Retinal pigment epithelial cell (primary cell): ENCODE measurements around the gene MAP3K5.

Source experiments
- DNase-seq: peaks from one replicate; pipeline ENCODE4 v3.0.0-alpha.2; 2010; ENCODE audit warnings: low read depth
- H3K4me3 ChIP-seq: 2 replicates; pipeline ENCODE4 v1.5.1; 2011; ENCODE audit warnings: mild to moderate bottlenecking, low read length, control low read depth, moderate library complexity
- CTCF ChIP-seq: conservative IDR thresholded peaks from 2 replicates; pipeline ENCODE4 v1.5.1; 2011; ENCODE audit warnings: low read depth, low read length, control low read depth, inconsistent platforms

Gene MAP3K5

DNA sequence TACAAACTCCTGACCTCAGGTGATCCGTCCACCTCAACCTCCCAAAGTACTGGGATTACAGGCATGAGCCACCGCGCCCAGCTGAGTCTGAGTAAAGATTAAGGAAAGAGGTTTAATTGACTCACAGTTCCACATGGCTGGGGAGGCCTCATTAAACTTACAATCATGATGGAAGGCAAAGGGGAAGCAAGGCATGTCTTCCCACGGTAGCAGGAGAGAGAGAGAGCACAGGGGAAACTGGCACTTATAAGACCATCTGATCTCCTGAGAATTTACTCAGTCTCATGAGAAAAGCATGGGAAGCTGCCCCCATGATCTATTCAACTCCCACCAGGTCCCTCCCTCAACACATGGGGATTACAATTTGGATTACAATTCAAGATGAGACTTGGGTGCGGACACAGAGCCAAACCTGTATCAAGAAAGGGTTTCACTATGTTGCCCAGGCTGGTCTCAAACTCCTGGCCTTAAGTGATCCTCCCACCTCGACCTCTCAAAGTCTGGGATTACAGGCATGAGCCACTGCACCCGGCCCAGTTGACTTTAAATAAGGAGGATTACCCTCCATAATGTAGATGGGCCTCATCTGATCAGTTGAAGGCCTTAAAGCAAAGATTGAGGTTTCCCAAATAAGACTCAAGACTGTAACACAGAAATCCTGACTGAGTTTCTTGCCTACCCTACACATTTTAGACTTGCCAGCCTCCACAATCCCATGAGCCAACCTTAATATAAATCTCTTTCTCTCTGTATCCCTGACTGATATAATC is 17.0 kb upstream of the MAP3K5 start:
- TF ChIP-seq CTCF, result no peak
- H3K4me3 ChIP-seq, result no peak overlapping the region
- DNase-seq, result peak; percentile 33

GRCh38 chr6:136803608-136804007 is 11.3 kb upstream of the MAP3K5 start:
- no peak overlapping the region for H3K4me3 ChIP-seq
- DNase-seq, result no peak
- TF ChIP-seq CTCF, result no peak

- no peak for DNase-seq
- no peak for TF ChIP-seq CTCF
- no peak overlapping the region for H3K4me3 ChIP-seq
These were observed 9.3 kb upstream of the MAP3K5 start for GRCh38 chr6:136801581-136801980.

DNA sequence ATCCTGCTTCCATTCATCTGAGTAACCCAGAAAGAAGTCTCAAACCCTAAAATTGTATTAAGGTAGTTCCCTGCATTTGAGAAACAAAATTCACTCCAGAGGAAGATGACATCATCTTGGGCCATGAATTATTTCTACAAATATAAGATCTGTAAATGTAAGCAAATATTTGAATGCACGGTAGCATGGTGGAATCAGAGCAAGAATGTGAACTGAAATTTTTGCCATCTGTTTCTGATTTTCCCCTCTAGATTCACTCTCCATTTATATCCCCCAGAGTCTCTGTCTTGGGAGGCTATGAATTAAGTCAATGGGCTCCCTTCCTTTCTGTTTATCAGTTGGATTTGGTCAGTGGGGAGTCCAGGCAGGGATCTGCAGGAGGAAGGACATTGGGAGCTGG is 5.8 kb upstream of the MAP3K5 start:
- TF ChIP-seq CTCF, result no peak
- DNase-seq, result no peak
- no peak overlapping the region for H3K4me3 ChIP-seq

GRCh38 chr6:136795996-136796395 is 3.7 kb upstream of the MAP3K5 start:
- no peak for DNase-seq
- no peak for TF ChIP-seq CTCF
- no peak overlapping the region for H3K4me3 ChIP-seq

DNA sequence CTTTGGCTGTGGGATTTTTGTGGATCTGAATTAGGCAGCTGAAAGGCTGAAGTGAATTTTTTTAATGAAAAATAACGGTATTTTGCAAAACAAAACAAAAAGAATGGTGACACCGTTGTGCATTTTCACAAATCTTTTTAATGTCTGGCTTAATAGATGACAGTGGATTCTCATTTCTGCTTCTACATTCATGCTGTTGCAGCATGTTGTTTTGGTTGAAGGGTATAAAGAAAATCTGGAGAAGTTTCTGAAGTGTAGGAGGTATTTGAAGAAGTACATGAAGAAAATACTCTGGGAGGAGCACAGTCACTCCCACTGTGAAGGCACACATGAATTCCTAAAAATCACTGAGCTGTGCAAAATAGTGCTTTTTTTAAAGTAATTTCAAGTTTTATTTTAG is 3.1 kb upstream of the MAP3K5 start:
- no peak for DNase-seq
- H3K4me3 ChIP-seq, result no peak overlapping the region
- TF ChIP-seq CTCF, result no peak

DNA sequence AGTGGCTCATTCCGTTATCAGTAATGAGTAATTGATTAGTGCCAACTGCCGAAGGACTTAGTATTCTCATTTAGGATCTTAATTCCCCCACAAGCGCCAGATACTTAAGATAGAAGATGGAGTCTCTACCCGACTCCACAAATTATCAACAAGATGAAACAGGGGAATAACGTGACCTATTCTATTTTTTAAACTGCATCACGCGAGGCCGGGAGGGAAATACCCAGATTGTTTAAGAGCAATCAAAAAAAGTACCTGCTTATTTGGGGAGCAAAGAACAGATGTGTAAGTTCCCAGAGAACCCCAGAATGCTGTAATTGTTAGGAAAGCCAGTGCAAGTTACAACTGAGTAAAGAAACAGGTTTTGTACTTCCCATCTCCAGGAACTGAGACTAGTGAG is 1.1 kb upstream of the MAP3K5 start:
- DNase-seq, result no peak
- H3K4me3 ChIP-seq, result peak overlapping the region; percentile 81
- no peak for TF ChIP-seq CTCF
